OCI-LY7 (cell line): ENCODE measurements around the gene NEK11.

ENCODE experiments used
- EZH2phosphoT487 ChIP-seq: fragments of 200-600 bp; sonication (generic); IDR thresholded peaks from 2 replicates; pipeline ENCODE4 v1.6.1; 2018; ENCODE audit warnings: low read depth, borderline replicate concordance, mild to moderate bottlenecking, mixed run types, antibody characterized with exemption, low read length, moderate library complexity, mixed read lengths
- TF ChIP-seq, protein P1 (sequence below): fragments of 200-600 bp; sonication (generic); conservative IDR thresholded peaks from 2 replicates; pipeline ENCODE4 v1.5.1; 2014; ENCODE audit warnings: mild to moderate bottlenecking, antibody characterized with exemption, low read length, moderate library complexity, mixed read lengths

DNA sequence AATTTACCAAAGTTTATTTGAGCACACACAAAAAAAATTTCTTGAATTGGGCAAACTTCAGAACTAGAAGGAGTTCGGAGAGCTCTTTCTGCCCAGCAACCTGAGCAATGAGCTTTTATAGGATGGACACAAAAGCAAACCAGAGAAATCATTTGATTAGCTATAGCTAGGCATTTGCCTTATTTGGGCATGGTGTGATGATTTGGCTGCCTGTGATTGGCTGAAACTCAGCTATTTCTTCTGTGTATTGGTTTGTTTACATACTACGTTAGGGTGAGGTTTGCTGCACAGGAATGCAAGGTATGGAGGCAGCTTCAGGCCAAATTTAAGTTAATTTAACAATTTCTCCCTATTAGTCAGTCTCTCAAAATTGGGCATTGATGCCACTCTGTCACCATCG, 65.1 kb downstream of the NEK11 start:
- TF ChIP-seq, protein P1, sequence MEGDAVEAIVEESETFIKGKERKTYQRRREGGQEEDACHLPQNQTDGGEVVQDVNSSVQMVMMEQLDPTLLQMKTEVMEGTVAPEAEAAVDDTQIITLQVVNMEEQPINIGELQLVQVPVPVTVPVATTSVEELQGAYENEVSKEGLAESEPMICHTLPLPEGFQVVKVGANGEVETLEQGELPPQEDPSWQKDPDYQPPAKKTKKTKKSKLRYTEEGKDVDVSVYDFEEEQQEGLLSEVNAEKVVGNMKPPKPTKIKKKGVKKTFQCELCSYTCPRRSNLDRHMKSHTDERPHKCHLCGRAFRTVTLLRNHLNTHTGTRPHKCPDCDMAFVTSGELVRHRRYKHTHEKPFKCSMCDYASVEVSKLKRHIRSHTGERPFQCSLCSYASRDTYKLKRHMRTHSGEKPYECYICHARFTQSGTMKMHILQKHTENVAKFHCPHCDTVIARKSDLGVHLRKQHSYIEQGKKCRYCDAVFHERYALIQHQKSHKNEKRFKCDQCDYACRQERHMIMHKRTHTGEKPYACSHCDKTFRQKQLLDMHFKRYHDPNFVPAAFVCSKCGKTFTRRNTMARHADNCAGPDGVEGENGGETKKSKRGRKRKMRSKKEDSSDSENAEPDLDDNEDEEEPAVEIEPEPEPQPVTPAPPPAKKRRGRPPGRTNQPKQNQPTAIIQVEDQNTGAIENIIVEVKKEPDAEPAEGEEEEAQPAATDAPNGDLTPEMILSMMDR = no peak
- no peak for TF ChIP-seq EZH2phosphoT487
